Thymus (tissue), 11 donors: ENCODE results near the gene SCYL3. TPM values are rescaled to one million over a fixed set of nuclear protein-coding genes. Genes with fewer than 3 reads are reported as not detected.
"Not testable (repeated sequence)": the region's sequence is repeated elsewhere in the genome, so short reads cannot be mapped to it uniquely, and the experiment has no call there.

ENCODE experiments used
- DNase-seq, 9 donors: peaks; one replicate each; pipeline ENCODE4 v3.0.0-alpha.2; 2013; ENCODE audit warnings: low spot score in 9 of 9, low read depth in 6 of 9, missing footprints in 1 of 9
- H3K27ac ChIP-seq, 2 donors: one replicate each; pipeline ENCODE4 v1.5.1; 2013; ENCODE audit warnings: control low read depth in 1 of 2, low read depth in 1 of 2, low read length in 1 of 2, mild to moderate bottlenecking in 1 of 2, moderate library complexity in 1 of 2
- H3K27me3 ChIP-seq, 2 donors: one replicate each; pipeline ENCODE4 v1.5.1; 2013; ENCODE audit warnings: low read length in 1 of 2; ENCODE audit not compliant: control insufficient read depth in 2 of 2, insufficient read depth in 1 of 2
- H3K36me3 ChIP-seq, 2 donors: one replicate each; pipeline ENCODE4 v1.5.1; 2013; ENCODE audit warnings: low read length in 1 of 2, mild to moderate bottlenecking in 1 of 2, moderate library complexity in 1 of 2; ENCODE audit not compliant: control insufficient read depth in 2 of 2, insufficient read depth in 2 of 2
- H3K4me1 ChIP-seq, 2 donors: one replicate each; pipeline ENCODE4 v1.5.1; 2013; ENCODE audit warnings: low read length in 2 of 2; ENCODE audit not compliant: control insufficient read depth in 2 of 2, insufficient read depth in 2 of 2
- H3K4me3 ChIP-seq, 2 donors: one replicate each; pipeline ENCODE4 v1.5.1; 2013; ENCODE audit warnings: low read length in 2 of 2, control low read depth in 1 of 2, mild to moderate bottlenecking in 1 of 2
- H3K9me3 ChIP-seq, 2 donors: one replicate each; pipeline ENCODE4 v1.5.1; 2013; ENCODE audit warnings: low read length in 1 of 2, mild to moderate bottlenecking in 1 of 2; ENCODE audit not compliant: control insufficient read depth in 2 of 2, insufficient read depth in 1 of 2
- WGBS: extraction: QIAGEN DNeasy Blood & Tissue Kit; methylation state at CpG from one replicate; pipeline ENCODE4 v1.1.7; 2013; 5-methylcytosine and 5-hydroxymethylcytosine counted together
- polyA plus RNA-seq: library from polyadenylated mRNA; stranded (reverse); fragments of 200-250 nt; gene quantifications from one replicate; pipeline ENCODE4 v1.2.3, GENCODE V29; 2013
- total RNA-seq: library from RNA; stranded (reverse); fragments of 120-200 nt; gene quantifications from one replicate; pipeline ENCODE4 v1.2.4, GENCODE V29; 2013
- donor health status: healthy.

SCYL3 gene
- total and polyA plus RNA-seq, 2 donors: 10.0 to 13.5 TPM

GRCh38 chr1:169867012-169867675, 26.6 kb downstream of the SCYL3 start:
- Histone ChIP-seq H3K27me3 (no peaks in the 10 kb centered on the region), H3K36me3 (peaks cover 59 to 71% of the 10 kb centered on the region in 2 donors), H3K9me3 (peaks cover 2 to 4% of the 10 kb centered on the region in 2 donors), H3K4me1 (no peaks in the 10 kb centered on the region), H3K4me3 (no peak overlapping the region), H3K27ac (no peak overlapping the region)
- whole genome bisulfite sequencing: 96% methylated on average over 4 of the region's 4 CpGs
- DNase-seq: no peak

GRCh38 chr1:169866577-169866976, 27.1 kb downstream of the SCYL3 start:
- H3K36me3 ChIP-seq: peaks cover 59 to 72% of the 10 kb centered on the region in 2 donors
- WGBS: 94% methylated on average over 2 of the region's 2 CpGs

GRCh38 chr1:169864531-169864930, 29.2 kb downstream of the SCYL3 start:
- not testable (repeated sequence) for DNase-seq, H3K9me3 ChIP-seq, H3K27me3 ChIP-seq, H3K27ac ChIP-seq, H3K4me3 ChIP-seq, H3K4me1 ChIP-seq
- 97% methylated on average over 10 of the region's 10 CpGs for WGBS
- peaks cover 62 to 79% of the 10 kb centered on the region in 2 donors for H3K36me3 ChIP-seq

More at GRCh38 chr1:169866577-169866976, 27.1 kb downstream of the SCYL3 start:
- no peak overlapping the region for H3K4me3 ChIP-seq
- DNase-seq: no peak
- H3K27me3 ChIP-seq: no peaks in the 10 kb centered on the region
- H3K4me1 ChIP-seq: no peaks in the 10 kb centered on the region
- H3K9me3 ChIP-seq: no peaks in the 10 kb centered on the region
- no peak overlapping the region for H3K27ac ChIP-seq

- Histone ChIP-seq H3K4me3 (no peak overlapping the region), H3K27ac (no peak overlapping the region), H3K27me3 (no peaks in the 10 kb centered on the region), H3K36me3 (peaks cover 55 to 60% of the 10 kb centered on the region in 2 donors), H3K9me3 (no peaks in the 10 kb centered on the region), H3K4me1 (no peaks in the 10 kb centered on the region)
- no peak for DNase-seq
These were observed 32.9 kb downstream of the SCYL3 start for GRCh38 chr1:169860750-169861149.

GRCh38 chr1:169860187-169860586, 33.5 kb downstream of the SCYL3 start:
- Histone ChIP-seq H3K36me3 (peaks cover 52 to 60% of the 10 kb centered on the region in 2 donors), H3K27me3 (no peaks in the 10 kb centered on the region), H3K4me3 (no peak overlapping the region), H3K9me3 (no peaks in the 10 kb centered on the region), H3K27ac (no peak overlapping the region), H3K4me1 (no peaks in the 10 kb centered on the region)
- no peak for DNase-seq
- WGBS: 97% methylated on average over 1 of the region's 1 CpG

- DNase-seq: no peak
- Histone ChIP-seq H3K4me3 (no peak overlapping the region), H3K27ac (no peak overlapping the region), H3K36me3 (peaks cover 51 to 67% of the 10 kb centered on the region in 2 donors), H3K4me1 (no peaks in the 10 kb centered on the region), H3K9me3 (no peaks in the 10 kb centered on the region), H3K27me3 (no peaks in the 10 kb centered on the region)
- WGBS: 98% methylated on average over 4 of the region's 4 CpGs
These were observed 34.7 kb downstream of the SCYL3 start for GRCh38 chr1:169859001-169859400.

- WGBS: 99% methylated on average over 3 of the region's 3 CpGs
- Histone ChIP-seq H3K27me3 (no peaks in the 10 kb centered on the region), H3K36me3 (peaks cover 52 to 70% of the 10 kb centered on the region in 2 donors), H3K4me3 (no peak overlapping the region), H3K9me3 (no peaks in the 10 kb centered on the region), H3K27ac (no peak overlapping the region), H3K4me1 (no peaks in the 10 kb centered on the region)
- DNase-seq: no peak
These were observed 35.2 kb downstream of the SCYL3 start for GRCh38 chr1:169858467-169858866.

- no peak for DNase-seq
- peaks cover 30 to 67% of the 10 kb centered on the region in 2 donors for H3K36me3 ChIP-seq
- no peaks in the 10 kb centered on the region for H3K9me3 ChIP-seq
- no peaks in the 10 kb centered on the region for H3K27me3 ChIP-seq
- no peak overlapping the region for H3K4me3 ChIP-seq
- 96% methylated on average over 1 of the region's 1 CpG for WGBS
- H3K27ac ChIP-seq: no peak overlapping the region
- no peaks in the 10 kb centered on the region for H3K4me1 ChIP-seq
These were observed 40.4 kb downstream of the SCYL3 start for GRCh38 chr1:169853341-169853740.

GRCh38 chr1:169849346-169850022, 44.2 kb downstream of the SCYL3 start:
- H3K4me1 ChIP-seq: no peaks in the 10 kb centered on the region

More at GRCh38 chr1:169849346-169850022, 44.2 kb downstream of the SCYL3 start:
- Histone ChIP-seq H3K27ac (no peak overlapping the region), H3K27me3 (no peaks in the 10 kb centered on the region), H3K9me3 (no peaks in the 10 kb centered on the region), H3K4me3 (no peak overlapping the region), H3K36me3 (peaks cover 22 to 62% of the 10 kb centered on the region in 2 donors)
- DNase-seq: no peak
- 98% methylated on average over 5 of the region's 5 CpGs for WGBS
